Skin epidermis (tissue), 12 donors: ENCODE results near the gene TMEM252.

ENCODE experiments used
- H3K27ac ChIP-seq, 21 experiments: fragments of 200-600 bp; sonication (generic) in 11 of 21; one replicate each; pipeline ENCODE4 v1.5.0; 2020; ENCODE audit warnings: mild to moderate bottlenecking in 3 of 21, inconsistent platforms in 2 of 21, moderate library complexity in 2 of 21
- H3K4me3 ChIP-seq, 7 experiments: fragments of 200-600 bp; sonication (generic) in 2 of 7; one replicate each; pipeline ENCODE4 v1.5.0; 2020; ENCODE audit warnings: inconsistent platforms in 2 of 7, mild to moderate bottlenecking in 2 of 7, moderate library complexity in 1 of 7

Gene TMEM252

DNA sequence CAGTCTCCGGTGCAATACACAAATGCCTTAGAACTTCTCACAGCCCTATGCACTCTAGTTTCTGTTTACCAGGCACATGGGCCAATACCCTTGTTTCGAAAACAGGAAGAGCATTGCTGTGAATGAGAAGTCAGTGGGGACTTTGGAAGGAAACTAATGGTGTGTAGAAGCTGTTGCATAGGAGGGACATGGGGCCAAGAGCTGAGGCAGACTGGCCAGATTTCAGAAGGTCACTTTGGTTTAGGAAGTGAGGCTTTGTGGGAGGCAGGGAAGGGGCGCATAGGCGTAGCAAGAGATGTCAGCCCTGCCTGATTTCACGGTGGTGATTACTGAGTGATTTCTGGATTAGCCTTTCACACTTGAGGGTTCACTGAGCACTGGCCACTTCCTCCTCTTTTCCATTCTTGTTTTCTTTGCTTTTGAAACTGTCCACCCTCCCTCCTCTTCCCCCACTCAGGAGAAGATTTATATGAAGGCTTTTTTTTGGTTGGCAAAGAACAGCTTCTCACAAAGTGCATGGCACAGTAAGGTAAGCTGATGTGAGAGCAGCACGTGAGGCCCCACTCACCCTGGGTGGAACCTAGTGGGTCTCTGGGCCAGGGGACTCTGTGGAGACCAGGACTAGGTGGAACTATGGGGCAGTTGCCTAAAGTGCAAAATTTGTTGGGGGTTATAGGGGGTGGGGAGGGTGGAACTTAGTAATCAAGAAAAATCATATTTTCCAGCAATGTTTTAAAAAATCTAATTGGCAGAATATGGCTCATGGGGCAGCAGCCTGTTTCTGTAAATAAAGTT is 6.1 kb upstream of the TMEM252 start:
- H3K27ac ChIP-seq, result peak overlapping the region in 12 of 21 experiments; percentile 1 to 74 (median 33)
- no peak overlapping the region for H3K4me3 ChIP-seq

DNA sequence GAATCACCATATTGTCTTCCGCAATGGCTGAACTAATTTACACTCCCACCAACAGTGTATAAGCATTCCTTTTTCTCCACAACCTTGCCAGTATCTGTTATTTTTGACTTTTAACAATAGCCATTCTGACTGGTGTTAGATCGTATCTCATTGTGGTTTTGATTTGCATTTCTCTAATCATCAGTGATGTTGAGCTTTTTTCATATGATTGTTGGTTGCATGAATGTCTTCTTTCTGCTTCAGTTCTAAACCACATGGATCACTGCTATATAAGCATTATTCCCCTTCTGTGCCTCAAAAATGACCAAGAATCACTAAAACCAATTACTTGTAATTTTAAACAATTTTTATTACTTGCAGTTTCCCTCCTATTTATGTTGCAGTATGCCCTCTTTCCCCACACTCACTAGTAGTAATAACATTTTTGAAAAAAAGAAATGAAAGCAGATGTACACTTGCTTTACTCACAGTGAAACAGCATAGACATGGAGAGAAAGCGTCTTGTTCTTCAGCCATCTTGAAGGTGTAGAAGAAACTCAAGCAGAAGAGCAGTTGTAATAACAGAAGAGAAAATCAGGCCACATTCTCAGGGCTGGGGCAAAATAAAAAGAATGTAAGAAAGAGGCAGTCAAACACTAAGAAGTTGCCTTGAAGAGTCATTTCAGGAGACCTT is 4.5 kb upstream of the TMEM252 start:
- Histone ChIP-seq H3K27ac (peak overlapping the region in 1 of 21 experiments; percentile 74), H3K4me3 (no peak overlapping the region)

DNA sequence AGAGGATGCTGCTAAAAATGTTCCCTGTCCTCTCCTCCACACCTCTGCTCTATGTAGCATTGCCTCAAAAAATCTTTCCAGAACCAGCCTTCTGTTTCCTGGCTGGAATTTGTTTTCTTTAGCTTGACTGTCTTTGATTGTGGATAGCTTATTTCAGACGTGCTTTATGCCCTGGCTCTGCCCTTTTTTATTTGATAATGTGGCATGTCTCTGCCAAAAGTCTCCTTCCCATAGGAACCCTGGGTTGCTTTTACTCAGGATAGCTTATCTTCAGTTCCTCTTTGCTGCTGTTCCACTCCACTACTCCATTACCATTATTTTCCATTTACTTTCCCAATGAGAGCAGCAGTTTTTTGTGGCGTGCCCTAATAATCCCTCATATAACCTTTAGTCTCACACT is 885 bp upstream of the TMEM252 start:
- H3K27ac ChIP-seq, result no peak overlapping the region
- H3K4me3 ChIP-seq, result no peak overlapping the region

DNA sequence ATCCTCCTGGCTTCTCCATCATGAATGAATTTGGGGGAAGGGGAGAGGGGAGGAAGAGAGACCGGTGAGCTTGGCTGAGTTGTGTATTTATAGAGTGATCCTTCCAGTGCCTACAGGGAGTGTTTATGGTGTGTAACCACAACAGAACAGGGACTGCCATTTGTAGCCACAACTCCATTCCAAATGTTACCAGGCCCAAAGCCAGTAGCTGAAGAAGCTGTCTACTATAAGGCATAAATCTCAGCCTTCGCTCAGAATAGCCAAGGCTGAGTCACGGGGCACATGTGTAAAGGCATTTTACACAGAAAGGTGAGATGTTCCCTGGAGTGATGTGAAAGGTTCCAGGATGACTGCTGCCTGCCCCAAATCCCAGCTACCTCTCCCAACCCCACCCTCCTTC is 2.5 kb downstream of the TMEM252 start:
- H3K27ac ChIP-seq, result no peak overlapping the region
- H3K4me3 ChIP-seq, result no peak overlapping the region

DNA sequence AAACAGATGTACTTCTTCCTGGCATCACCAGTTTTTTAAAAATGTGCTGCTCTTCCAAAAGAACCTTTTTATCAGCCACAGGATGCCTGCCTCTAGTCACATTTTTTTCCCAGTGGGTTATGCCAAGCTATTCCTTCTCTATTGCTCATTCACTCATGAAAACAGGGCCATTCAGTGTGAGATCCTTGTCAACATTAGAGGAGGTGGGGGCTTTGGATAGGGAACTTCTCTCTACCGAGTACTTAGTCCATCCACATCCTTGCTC is 3.1 kb downstream of the TMEM252 start:
- H3K27ac ChIP-seq, result no peak overlapping the region

DNA sequence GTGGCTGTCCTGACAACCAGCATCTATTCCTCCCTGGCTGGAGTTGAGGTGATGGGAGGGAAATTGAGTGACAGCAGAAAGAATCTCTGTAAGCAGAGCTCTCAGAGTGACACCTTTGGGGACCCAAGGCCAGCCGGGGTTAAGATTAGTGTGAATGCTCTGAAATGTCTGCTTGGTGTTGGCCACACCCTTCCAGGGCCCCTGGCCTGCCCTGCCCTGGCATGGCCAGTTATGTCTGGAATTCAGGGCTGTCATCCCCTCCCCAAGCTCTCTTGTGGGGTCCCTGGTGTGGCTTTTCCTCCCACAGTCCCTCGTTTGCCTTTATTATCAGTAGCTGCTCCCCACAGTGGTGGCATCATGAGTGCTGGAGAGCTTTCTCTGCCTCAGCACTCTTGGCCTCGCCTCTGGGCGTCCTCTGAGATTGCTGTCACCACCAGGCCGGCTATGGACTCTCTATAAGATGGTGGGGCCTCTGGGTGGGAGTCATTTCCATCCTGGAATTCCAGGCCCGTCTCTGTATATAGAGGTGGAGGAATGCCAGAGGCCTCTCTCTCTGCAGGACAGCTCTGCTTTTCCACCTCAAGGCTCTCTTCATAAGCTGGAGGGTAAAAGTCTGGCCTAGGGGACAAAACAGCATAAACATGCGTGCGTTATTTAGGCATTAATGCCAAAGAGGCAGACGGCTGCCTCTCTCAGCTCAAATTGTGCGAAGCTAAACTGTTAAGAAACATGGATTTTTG is 3.6 kb downstream of the TMEM252 start:
- Histone ChIP-seq H3K4me3 (no peak overlapping the region), H3K27ac (no peak overlapping the region)

More for the DNA sequence above, 3.1 kb downstream of the TMEM252 start:
- no peak overlapping the region for H3K4me3 ChIP-seq

DNA sequence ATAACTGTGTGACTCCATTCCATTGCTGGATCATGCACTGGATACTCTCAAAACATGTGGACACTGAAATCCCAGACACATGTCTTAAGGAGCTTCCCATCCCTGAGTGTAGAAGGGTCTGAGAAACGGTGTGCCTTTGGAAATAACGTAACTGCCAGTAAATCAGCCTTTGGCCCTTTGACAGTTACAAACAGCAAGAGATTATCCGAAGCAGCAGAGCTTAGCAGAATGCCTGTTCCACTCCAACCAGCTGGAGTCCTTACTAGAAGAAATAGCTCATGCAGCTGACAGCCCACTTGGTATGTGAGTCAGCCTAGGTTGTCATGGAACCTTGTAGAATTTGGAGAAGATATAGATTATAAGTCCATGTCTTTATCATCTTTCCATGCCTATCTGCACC is 7.0 kb downstream of the TMEM252 start:
- H3K27ac ChIP-seq, result no peak overlapping the region
- H3K4me3 ChIP-seq, result no peak overlapping the region

DNA sequence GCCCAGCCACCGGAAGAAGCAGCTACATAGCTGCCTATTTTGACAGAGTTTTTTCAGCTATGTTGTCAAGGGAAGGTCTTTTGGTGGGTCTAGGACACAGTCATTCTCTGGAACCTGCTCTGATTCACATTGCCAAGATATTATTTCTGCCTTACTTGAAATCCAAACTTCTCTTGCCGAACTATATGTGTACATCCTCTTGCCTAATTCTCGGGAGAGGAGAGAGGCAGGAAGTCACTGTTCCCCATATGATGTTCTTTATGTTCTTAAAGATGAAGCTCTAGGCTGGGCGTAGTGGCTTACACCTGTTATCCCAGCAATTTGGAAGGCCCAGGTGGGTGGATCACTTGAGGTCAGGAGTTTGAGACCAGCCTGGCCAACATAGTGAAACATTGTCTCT is 8.6 kb downstream of the TMEM252 start:
- Histone ChIP-seq H3K4me3 (no peak overlapping the region), H3K27ac (no peak overlapping the region)

DNA sequence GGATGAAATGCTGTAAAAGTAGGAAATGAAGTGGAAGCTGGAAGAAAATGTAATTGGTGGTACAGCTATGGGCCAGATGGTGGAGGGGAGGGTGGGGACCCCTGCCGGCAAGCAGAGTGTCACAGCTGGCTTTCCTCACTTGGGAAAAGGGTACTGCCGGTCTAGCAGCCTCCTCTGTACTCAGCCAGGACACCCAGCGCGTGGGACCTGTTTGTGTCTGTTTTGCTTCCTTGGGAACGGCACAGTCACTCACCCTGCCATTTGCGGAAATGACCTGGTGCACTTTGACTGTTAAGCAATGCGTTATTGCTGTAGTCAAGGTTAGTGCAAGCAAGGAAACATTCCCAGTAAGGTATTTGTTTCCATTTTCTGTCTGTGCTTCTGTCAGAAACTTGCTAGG is 10.1 kb downstream of the TMEM252 start:
- H3K4me3 ChIP-seq, result no peak overlapping the region

DNA sequence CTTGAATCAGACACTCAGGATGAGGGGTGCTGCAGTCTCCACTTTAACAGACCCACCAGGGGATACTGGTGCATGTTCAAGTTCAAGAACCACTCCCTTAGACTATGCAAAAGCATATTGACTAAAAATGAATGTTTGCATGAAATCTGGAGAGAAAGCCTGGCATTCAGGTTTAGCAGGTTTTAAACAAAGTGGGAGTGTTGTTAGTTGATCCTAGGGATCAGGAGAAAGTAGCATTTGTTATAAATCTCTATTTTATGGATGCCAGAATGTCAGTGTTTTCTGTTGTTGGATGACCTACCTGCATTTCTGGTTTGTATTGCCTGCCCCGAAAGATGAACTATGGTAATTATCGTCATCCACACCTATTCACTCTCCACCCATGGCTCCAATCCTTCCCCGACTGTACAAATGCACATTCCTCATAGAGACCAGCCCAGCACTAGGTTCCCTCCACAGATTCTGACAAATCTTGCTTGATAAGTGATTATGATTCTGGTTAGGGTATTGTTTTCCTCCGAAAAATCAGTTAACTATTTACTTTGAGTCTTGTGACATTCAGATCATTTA is 17.2 kb downstream of the TMEM252 start:
- Histone ChIP-seq H3K4me3 (no peak overlapping the region), H3K27ac (no peak overlapping the region)

More for the DNA sequence above, 10.1 kb downstream of the TMEM252 start:
- no peak overlapping the region for H3K27ac ChIP-seq

DNA sequence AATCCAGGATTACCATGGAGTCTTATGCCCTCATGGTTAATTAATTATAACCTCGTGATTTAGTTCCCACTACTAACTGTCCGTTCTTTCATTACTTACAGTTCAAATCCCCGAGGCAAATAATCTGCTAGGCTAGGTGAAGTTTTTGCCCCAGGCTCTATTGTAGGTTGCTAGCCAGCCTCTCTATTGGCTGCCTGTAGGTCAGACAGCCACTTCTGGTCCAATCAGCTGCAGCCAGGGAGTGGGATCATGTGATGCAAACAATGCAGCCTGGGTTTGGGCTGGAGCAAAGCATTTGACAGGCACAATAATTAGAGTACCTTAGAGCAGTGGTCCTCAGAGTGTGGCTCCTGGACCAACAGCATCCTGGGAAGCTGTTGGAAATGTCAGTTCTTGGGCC is 17.7 kb downstream of the TMEM252 start:
- H3K4me3 ChIP-seq, result no peak overlapping the region
- H3K27ac ChIP-seq, result no peak overlapping the region

DNA sequence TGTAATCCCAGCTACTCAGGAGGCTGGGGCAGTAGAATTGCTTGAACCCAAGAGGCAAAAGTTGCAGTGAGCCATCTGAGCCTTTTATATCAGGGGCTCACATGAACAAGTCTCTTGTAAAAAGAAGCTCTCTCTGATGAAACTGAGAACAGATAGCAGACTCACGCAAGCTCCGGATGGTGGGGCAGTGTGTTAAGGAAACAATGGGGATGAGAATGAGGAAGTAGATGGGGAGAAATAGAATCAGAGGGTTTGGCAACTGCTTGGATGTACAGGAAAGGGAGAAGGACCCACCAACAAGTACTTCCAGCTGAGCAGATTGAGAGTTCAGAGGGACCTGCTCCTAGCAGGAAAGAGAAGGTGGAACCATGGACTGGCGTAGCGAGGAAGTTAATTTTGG is 18.6 kb downstream of the TMEM252 start:
- no peak overlapping the region for H3K4me3 ChIP-seq
- H3K27ac ChIP-seq, result no peak overlapping the region

DNA sequence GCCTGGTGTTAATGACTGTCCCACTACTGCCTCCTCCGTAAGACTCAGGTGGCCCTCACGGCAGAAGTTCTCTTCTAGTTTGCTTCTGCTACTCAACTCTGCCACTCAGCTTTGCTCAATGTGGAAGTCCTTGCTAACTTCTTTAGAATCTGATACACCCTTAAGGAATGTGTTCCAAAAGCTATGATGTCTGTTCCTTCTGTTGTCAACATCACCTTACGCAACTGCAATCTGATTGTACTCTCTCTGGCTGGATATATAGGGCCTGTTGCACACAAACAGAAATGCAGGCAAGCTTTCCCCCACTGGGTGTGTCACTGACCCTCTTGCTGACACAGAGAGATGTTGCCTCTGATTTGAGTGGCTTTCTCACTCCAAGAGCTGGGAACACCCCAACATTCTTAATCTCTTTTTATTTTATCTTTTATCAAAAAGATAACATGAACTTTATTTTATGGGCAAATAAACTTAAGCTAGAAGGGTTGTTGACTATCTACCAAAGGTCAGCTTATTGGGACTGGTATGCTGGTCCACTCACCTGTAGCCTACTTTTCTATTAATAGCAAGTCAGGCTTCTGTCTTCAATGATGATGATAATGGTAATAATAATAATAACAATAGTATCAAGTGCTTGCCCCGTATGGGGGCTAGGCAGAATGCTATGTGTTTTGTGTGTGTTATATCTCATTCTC is 25.2 kb downstream of the TMEM252 start:
- H3K4me3 ChIP-seq, result no peak overlapping the region
- H3K27ac ChIP-seq, result no peak overlapping the region

DNA sequence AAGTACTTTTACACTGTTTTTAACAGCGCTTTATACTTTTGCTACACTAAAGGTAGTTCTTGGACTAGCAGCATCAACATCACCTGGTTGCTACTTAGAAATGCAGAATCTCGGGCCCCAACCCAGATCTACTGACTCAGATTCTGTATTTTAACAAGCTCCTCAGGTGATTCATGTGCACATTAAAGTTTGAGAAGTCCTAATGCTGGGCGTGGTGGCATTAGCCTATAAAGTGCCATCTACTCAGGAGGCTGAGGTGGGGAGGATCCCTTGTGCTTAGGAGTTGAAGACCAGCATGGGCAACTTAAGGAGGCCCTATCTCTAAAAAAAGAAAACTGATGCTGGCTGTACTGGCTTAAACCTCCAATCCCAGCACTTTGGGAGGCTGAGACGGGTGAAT is 26.7 kb downstream of the TMEM252 start:
- Histone ChIP-seq H3K4me3 (no peak overlapping the region), H3K27ac (no peak overlapping the region)

DNA sequence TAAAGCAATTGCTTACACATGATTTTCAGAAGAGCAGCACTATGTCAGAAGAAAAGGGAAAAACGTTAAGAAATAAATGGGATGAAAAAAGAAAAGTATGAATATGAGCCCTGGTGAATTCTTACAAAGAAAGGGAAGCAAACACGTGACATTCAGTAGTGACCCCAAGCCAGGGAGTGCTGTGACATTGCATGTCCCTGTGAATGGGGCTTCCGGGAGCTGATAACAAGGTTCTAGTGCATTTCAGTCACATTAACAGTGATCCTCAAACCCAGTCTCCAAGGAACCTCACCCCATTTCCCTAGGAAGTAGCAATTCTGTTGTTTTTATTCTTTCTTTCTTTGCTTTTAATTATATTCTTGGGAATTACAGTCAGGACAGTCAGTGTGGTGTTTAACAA is 27.3 kb downstream of the TMEM252 start:
- Histone ChIP-seq H3K4me3 (no peak overlapping the region), H3K27ac (no peak overlapping the region)

DNA sequence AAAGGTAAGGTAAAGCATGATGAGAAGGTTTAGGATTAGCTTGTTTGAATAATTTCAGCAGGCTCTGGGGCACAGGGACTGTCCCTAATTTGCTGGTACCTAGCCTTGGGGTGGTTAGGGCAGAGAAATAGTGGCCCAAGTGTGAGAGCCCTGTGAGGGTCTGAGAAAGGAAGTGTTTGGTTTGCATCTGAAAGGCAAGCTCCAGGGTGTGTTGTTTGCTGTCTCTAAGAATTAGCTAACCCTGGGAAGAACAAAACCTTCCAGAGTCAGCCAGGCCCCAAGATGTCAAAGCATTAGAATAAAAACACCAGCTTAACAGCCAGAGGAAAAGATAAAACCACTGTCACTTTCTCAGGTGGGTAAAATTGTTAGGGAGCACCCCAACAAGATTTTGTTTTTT is 31.0 kb downstream of the TMEM252 start:
- H3K27ac ChIP-seq, result no peak overlapping the region
- no peak overlapping the region for H3K4me3 ChIP-seq

DNA sequence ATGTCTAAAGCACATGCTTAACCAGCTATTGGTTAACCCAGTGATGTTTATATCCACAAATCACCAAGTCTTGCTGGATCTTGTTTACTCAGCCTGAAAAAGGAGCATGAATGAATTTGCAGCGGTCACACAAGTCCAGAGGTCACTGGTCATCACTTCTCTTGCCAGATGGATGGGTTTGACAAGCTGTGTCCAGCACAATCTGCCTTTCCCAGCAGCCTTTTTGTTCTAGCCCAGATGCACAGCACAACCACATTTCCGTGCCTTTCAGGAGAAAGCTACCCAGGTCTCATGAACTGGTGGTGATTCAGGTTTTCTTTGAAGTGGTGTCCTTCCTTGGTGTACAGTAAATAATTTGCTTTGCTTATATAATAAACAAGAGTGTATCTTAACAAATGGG is 32.1 kb downstream of the TMEM252 start:
- H3K27ac ChIP-seq, result no peak overlapping the region
- H3K4me3 ChIP-seq, result no peak overlapping the region

DNA sequence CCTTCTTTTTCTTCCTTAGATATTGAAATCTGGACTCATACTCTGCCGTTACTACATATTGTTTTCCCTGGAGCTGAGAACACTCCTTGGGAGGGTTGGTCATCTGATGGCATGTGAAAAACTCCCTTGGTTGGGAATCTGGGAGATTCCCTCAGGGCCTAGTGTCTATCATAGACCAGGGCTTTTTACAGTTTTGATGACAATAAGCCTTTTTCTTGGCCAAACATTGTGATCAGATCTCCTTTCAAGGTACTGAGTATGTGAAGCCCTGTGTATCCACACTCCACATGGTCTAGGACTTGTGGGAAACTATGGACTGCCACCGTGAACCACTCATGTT is 32.9 kb downstream of the TMEM252 start:
- H3K27ac ChIP-seq, result no peak overlapping the region
- no peak overlapping the region for H3K4me3 ChIP-seq

DNA sequence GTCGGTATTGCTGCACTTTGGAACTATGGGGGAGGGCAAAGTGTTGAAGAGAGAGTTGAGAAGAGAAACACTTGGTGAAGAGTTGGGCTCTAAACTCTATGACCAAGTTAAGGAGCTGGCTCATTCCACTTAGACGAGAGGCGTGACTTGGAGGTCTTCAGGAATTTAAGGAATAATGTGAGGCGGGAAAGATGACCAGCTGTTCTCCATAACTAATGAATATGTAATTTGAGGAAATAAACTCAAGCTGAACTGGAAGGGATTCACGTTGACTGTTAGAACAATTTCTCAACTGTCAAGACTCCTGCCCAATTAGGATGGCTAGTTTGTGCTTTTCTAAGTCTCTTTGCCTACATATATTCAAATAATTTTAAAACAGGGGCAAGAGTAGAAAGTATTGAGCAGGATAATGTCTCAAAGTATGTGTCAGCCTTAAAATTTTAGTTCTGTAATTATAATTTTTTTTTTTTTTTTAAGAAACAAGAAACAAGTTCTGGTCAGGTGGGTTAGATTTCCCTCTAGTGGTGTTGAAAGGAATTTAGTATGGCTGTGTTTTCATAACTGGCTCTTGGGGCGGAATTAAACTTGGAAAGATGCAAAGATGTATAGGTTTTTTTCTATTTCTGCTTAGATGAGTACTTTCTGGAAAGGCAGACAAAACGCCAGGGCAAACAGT is 33.4 kb downstream of the TMEM252 start:
- no peak overlapping the region for H3K27ac ChIP-seq
- no peak overlapping the region for H3K4me3 ChIP-seq

DNA sequence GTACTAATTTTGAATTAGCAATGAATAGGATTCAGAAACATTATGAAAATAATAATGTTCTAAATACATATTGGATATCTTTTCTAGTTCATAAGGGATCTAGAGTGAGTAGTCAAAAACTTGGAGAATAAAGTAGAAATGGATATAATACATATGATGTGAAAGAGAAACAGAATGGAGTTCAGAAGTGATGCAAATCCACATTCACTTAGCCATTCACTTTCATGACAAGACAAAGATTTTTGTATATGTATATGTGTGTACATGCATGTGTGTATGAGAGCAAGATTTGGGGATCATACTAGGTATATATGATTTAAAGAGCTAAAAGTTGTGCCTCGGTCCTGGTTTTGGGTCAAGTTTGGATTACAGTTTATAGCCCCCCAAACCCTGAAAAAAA is 34.1 kb downstream of the TMEM252 start:
- Histone ChIP-seq H3K4me3 (no peak overlapping the region), H3K27ac (no peak overlapping the region)
